Measurements from ENCODE around the gene ACKR2.

Gene ACKR2

GRCh38 chr3:42865256-42865655 is 56.0 kb downstream of the ACKR2 start:
- no peak for TF ChIP-seq CTCF (IDR thresholded peaks at IDR 0.05; ENCODE audit: low read depth, low read length, missing control alignments)
- no peak overlapping the region for H3K4me3 ChIP-seq (replicated peaks; ENCODE audit: low read depth, low read length)
- no peak for DNase-seq (ENCODE audit: extremely low read depth, low read depth)

DNA sequence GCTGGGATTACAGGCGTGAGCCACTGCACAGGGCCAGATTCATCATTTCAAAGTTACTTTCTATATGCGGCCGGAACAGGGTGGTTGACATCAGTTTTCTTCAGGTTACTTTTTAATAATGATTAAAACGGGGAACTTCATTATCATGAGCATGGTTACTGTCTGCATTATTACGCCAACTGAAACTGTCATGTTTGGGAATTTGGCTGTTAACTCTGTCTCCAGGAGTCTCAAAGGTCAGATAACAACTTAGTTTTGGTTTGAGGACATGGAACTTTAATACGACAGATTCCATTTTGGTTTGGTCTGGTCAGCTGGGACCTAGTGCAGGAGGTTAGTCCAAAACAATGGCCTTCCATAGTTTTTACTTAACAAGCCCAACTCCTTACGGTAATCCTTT is 57.9 kb downstream of the ACKR2 start:
- no peak for TF ChIP-seq CTCF (IDR thresholded peaks at IDR 0.05; ENCODE audit: low read depth, low read length, missing control alignments)
- H3K4me3 ChIP-seq (replicated peaks; ENCODE audit: low read depth, low read length) = no peak overlapping the region
- DNase-seq (ENCODE audit: extremely low read depth, low read depth) = no peak

- no peak for DNase-seq (ENCODE audit: extremely low read depth, low read depth)
- H3K4me3 ChIP-seq (replicated peaks; ENCODE audit: low read depth, low read length) = no peak overlapping the region
- TF ChIP-seq CTCF (IDR thresholded peaks at IDR 0.05; ENCODE audit: low read depth, low read length, missing control alignments) = no peak
Observed at GRCh38 chr3:42868841-42869240, 59.6 kb downstream of the ACKR2 start.

DNA sequence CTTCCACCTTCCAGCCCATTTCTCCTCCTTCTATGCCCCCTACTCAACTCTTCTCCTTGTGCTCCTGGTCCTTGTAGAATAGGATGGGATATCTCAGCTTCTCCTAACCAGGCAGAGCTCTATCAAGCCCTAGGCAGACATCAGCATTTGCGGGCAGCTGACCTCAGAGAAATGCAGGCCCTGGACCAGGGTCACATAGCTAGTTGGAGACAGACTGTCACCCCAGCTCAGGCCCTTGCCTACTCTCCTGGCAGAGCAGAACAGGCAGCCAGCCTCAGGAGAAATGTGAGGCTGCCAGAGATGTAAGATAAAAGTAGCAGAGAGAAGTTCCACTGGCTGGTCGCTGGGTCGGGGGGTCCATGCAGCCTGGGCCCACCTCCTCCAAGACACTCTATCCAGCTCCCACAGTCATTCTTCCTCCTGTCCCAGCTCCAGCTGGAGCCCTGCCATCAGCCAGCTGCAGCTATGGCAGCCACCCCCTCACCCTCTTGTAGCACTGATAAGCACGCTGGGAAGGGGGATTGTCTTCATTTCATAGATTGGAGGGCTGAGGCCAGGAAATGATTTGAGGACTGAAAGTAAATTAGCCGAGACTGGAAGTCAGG is 62.4 kb downstream of the ACKR2 start:
- DNase-seq (ENCODE audit: extremely low read depth, low read depth) = no peak
- no peak overlapping the region for H3K4me3 ChIP-seq (replicated peaks; ENCODE audit: low read depth, low read length)
- TF ChIP-seq CTCF (IDR thresholded peaks at IDR 0.05; ENCODE audit: low read depth, low read length, missing control alignments) = no peak

GRCh38 chr3:42872718-42873117 is 63.5 kb downstream of the ACKR2 start:
- H3K4me3 ChIP-seq (replicated peaks; ENCODE audit: low read depth, low read length) = no peak overlapping the region
- no peak for TF ChIP-seq CTCF (IDR thresholded peaks at IDR 0.05; ENCODE audit: low read depth, low read length, missing control alignments)
- DNase-seq (ENCODE audit: extremely low read depth, low read depth) = no peak

- DNase-seq (ENCODE audit: extremely low read depth, low read depth) = no peak
- H3K4me3 ChIP-seq (replicated peaks; ENCODE audit: low read depth, low read length) = no peak overlapping the region
- no peak for TF ChIP-seq CTCF (IDR thresholded peaks at IDR 0.05; ENCODE audit: low read depth, low read length, missing control alignments)
Observed at GRCh38 chr3:42873221-42873982, 64.2 kb downstream of the ACKR2 start.

Measured in HFF-Myc (cell line).